Measurements from ENCODE around the gene LPIN3.

Gene LPIN3

GRCh38 chr20:41366546-41367392 is 26.1 kb downstream of the LPIN3 start, which contains the start of gene EMILIN3:
Gene EMILIN3, minus strand, starts transcription at chr20:41366818. Its CDS starts 184 bp downstream, at chr20:41366634.
- H2BK5ac ChIP-seq (ENCODE audit: low read depth, low read length, poor library complexity) = no peak within 1 kb of the TSS
- no peak within 1 kb of the TSS for H3K27ac ChIP-seq (ENCODE audit: low read depth, low read length)
- no peak within 1 kb of the TSS for H3K4ac ChIP-seq (ENCODE audit: low read depth, low read length)
- no peak within 1 kb of the TSS for H4K12ac ChIP-seq (ENCODE audit: low read depth, low read length)
- DNase-seq = peak in 1 of 2 donors; percentile 8
- H3K14ac ChIP-seq (ENCODE audit: low read length) = no peak within 1 kb of the TSS
- H2BK120ac ChIP-seq (ENCODE audit: insufficient read depth, low read length, poor library complexity) = no peak within 1 kb of the TSS
- H3K79me2 ChIP-seq (ENCODE audit: control insufficient read depth, insufficient read depth, low read length, poor library complexity) = no peaks in the 10 kb centered on the region
- peak within 1 kb of the TSS; percentile 75 for H3K4me2 ChIP-seq (ENCODE audit: low read length)
- H3K27me3 ChIP-seq (ENCODE audit: insufficient read depth, low read length) = peaks cover 33% of the 10 kb centered on the region
- peak within 1 kb of the TSS; percentile 14 for H4K91ac ChIP-seq (ENCODE audit: low read depth, low read length)
- H3K9me3 ChIP-seq (ENCODE audit: insufficient read depth, low read depth, low read length) = peaks cover 10% of the 10 kb centered on the region
- H3K18ac ChIP-seq (ENCODE audit: low read length) = no peak within 1 kb of the TSS
- no peaks in the 10 kb centered on the region for H3K79me1 ChIP-seq (ENCODE audit: low read length)
- H2BK12ac ChIP-seq (ENCODE audit: low read length) = no peak within 1 kb of the TSS
- no peak within 1 kb of the TSS for H4K8ac ChIP-seq (ENCODE audit: low read depth, low read length)
- peaks cover 0 to 7% of the 10 kb centered on the region in 2 experiments for H3K4me1 ChIP-seq (ENCODE audit: control insufficient read depth in 1 of 2, insufficient read depth in 2 of 2, low read length in 2 of 2)
- peak within 1 kb of the TSS; percentile 39 for H2AFZ ChIP-seq (ENCODE audit: insufficient read depth, low read length, poor library complexity)
- no peaks in the 10 kb centered on the region for H3K36me3 ChIP-seq (ENCODE audit: control insufficient read depth in 1 of 2, insufficient read depth in 2 of 2, low read length in 2 of 2)
- H3K4me3 ChIP-seq (ENCODE audit: low read depth, low read length) = peak within 1 kb of the TSS; percentile 57
- H3K9ac ChIP-seq (ENCODE audit: low read length) = no peak within 1 kb of the TSS
- no peak within 1 kb of the TSS for H2AK5ac ChIP-seq (ENCODE audit: low read length)
- H3K23ac ChIP-seq (ENCODE audit: low read length) = no peak within 1 kb of the TSS
- WGBS (ENCODE audit: extremely low coverage, insufficient coverage, insufficient read length) = no CpG with 5 or more reads among the region's 93 CpGs

- H3K27me3 ChIP-seq (ENCODE audit: insufficient read depth, low read length) = peaks cover 33% of the 10 kb centered on the region
- H3K4me1 ChIP-seq (ENCODE audit: control insufficient read depth in 1 of 2, insufficient read depth in 2 of 2, low read length in 2 of 2) = peaks cover 0 to 7% of the 10 kb centered on the region in 2 experiments
- H4K8ac ChIP-seq (ENCODE audit: low read depth, low read length) = no peak overlapping the region
- H3K14ac ChIP-seq (ENCODE audit: low read length) = no peak overlapping the region
- H2AFZ ChIP-seq (ENCODE audit: insufficient read depth, low read length, poor library complexity) = no peak overlapping the region
- no peak overlapping the region for H3K4me2 ChIP-seq (ENCODE audit: low read length)
- no peak overlapping the region for H3K18ac ChIP-seq (ENCODE audit: low read length)
- no peak overlapping the region for H2BK120ac ChIP-seq (ENCODE audit: insufficient read depth, low read length, poor library complexity)
- H3K9ac ChIP-seq (ENCODE audit: low read length) = no peak overlapping the region
- H3K23ac ChIP-seq (ENCODE audit: low read length) = no peak overlapping the region
- no peak overlapping the region for H4K12ac ChIP-seq (ENCODE audit: low read depth, low read length)
- H3K36me3 ChIP-seq (ENCODE audit: control insufficient read depth in 1 of 2, insufficient read depth in 2 of 2, low read length in 2 of 2) = no peaks in the 10 kb centered on the region
- no peak for DNase-seq
- no peak overlapping the region for H4K91ac ChIP-seq (ENCODE audit: low read depth, low read length)
- no peak overlapping the region for H2BK12ac ChIP-seq (ENCODE audit: low read length)
- H3K27ac ChIP-seq (ENCODE audit: low read depth, low read length) = no peak overlapping the region
- WGBS (ENCODE audit: extremely low coverage, insufficient coverage, insufficient read length) = no CpG with 5 or more reads among the region's 13 CpGs
- no peaks in the 10 kb centered on the region for H3K79me1 ChIP-seq (ENCODE audit: low read length)
- no peak overlapping the region for H3K4ac ChIP-seq (ENCODE audit: low read depth, low read length)
- H3K79me2 ChIP-seq (ENCODE audit: control insufficient read depth, insufficient read depth, low read length, poor library complexity) = no peaks in the 10 kb centered on the region
- H2BK5ac ChIP-seq (ENCODE audit: low read depth, low read length, poor library complexity) = no peak overlapping the region
- no peak overlapping the region for H2AK5ac ChIP-seq (ENCODE audit: low read length)
- H3K4me3 ChIP-seq (ENCODE audit: low read depth, low read length) = no peak overlapping the region
- H3K9me3 ChIP-seq (ENCODE audit: insufficient read depth, low read depth, low read length) = peaks cover 14% of the 10 kb centered on the region
Measured at GRCh38 chr20:41367393-41367695, 26.7 kb downstream of the LPIN3 start.

GRCh38 chr20:41367956-41368355 is 27.3 kb downstream of the LPIN3 start:
- Histone ChIP-seq H3K9ac (ENCODE audit: low read length) (no peak overlapping the region), H2BK5ac (ENCODE audit: low read depth, low read length, poor library complexity) (no peak overlapping the region), H2BK120ac (ENCODE audit: insufficient read depth, low read length, poor library complexity) (no peak overlapping the region), H3K27me3 (ENCODE audit: insufficient read depth, low read length) (peaks cover 33% of the 10 kb centered on the region), H3K4me2 (ENCODE audit: low read length) (no peak overlapping the region), H3K23ac (ENCODE audit: low read length) (no peak overlapping the region), H3K18ac (ENCODE audit: low read length) (no peak overlapping the region), H3K9me3 (ENCODE audit: insufficient read depth, low read depth, low read length) (peaks cover 15% of the 10 kb centered on the region), H3K4me3 (ENCODE audit: low read depth, low read length) (no peak overlapping the region), H3K36me3 (ENCODE audit: control insufficient read depth in 1 of 2, insufficient read depth in 2 of 2, low read length in 2 of 2) (no peaks in the 10 kb centered on the region), H2BK12ac (ENCODE audit: low read length) (no peak overlapping the region), H4K91ac (ENCODE audit: low read depth, low read length) (no peak overlapping the region), H2AK5ac (ENCODE audit: low read length) (no peak overlapping the region), H3K4me1 (ENCODE audit: control insufficient read depth in 1 of 2, insufficient read depth in 2 of 2, low read length in 2 of 2) (peaks cover 0 to 7% of the 10 kb centered on the region in 2 experiments), H3K14ac (ENCODE audit: low read length) (no peak overlapping the region), H4K8ac (ENCODE audit: low read depth, low read length) (no peak overlapping the region), H3K79me2 (ENCODE audit: control insufficient read depth, insufficient read depth, low read length, poor library complexity) (no peaks in the 10 kb centered on the region), H4K12ac (ENCODE audit: low read depth, low read length) (no peak overlapping the region), H2AFZ (ENCODE audit: insufficient read depth, low read length, poor library complexity) (no peak overlapping the region), H3K27ac (ENCODE audit: low read depth, low read length) (no peak overlapping the region), H3K4ac (ENCODE audit: low read depth, low read length) (no peak overlapping the region), H3K79me1 (ENCODE audit: low read length) (no peaks in the 10 kb centered on the region)
- no CpG with 5 or more reads among the region's 3 CpGs for WGBS (ENCODE audit: extremely low coverage, insufficient coverage, insufficient read length)
- DNase-seq = no peak

GRCh38 chr20:41369673-41370072 is 29.1 kb downstream of the LPIN3 start:
- no CpG with 5 or more reads among the region's 2 CpGs for WGBS (ENCODE audit: extremely low coverage, insufficient coverage, insufficient read length)
- Histone ChIP-seq H4K8ac (ENCODE audit: low read depth, low read length) (no peak overlapping the region), H2AK5ac (ENCODE audit: low read length) (no peak overlapping the region)

More at GRCh38 chr20:41369673-41370072, 29.1 kb downstream of the LPIN3 start:
- Histone ChIP-seq H3K27ac (ENCODE audit: low read depth, low read length) (no peak overlapping the region), H3K18ac (ENCODE audit: low read length) (no peak overlapping the region), H3K79me1 (ENCODE audit: low read length) (no peaks in the 10 kb centered on the region), H3K79me2 (ENCODE audit: control insufficient read depth, insufficient read depth, low read length, poor library complexity) (no peaks in the 10 kb centered on the region), H3K36me3 (ENCODE audit: control insufficient read depth in 1 of 2, insufficient read depth in 2 of 2, low read length in 2 of 2) (no peaks in the 10 kb centered on the region), H4K91ac (ENCODE audit: low read depth, low read length) (no peak overlapping the region), H4K12ac (ENCODE audit: low read depth, low read length) (no peak overlapping the region), H3K4me2 (ENCODE audit: low read length) (no peak overlapping the region), H2BK120ac (ENCODE audit: insufficient read depth, low read length, poor library complexity) (no peak overlapping the region), H3K4me1 (ENCODE audit: control insufficient read depth in 1 of 2, insufficient read depth in 2 of 2, low read length in 2 of 2) (peaks cover 0 to 7% of the 10 kb centered on the region in 2 experiments), H3K14ac (ENCODE audit: low read length) (no peak overlapping the region), H2BK12ac (ENCODE audit: low read length) (no peak overlapping the region), H3K9ac (ENCODE audit: low read length) (no peak overlapping the region), H3K9me3 (ENCODE audit: insufficient read depth, low read depth, low read length) (peaks cover 17% of the 10 kb centered on the region), H3K27me3 (ENCODE audit: insufficient read depth, low read length) (peaks cover 29% of the 10 kb centered on the region), H3K23ac (ENCODE audit: low read length) (no peak overlapping the region), H2BK5ac (ENCODE audit: low read depth, low read length, poor library complexity) (no peak overlapping the region), H3K4ac (ENCODE audit: low read depth, low read length) (no peak overlapping the region), H2AFZ (ENCODE audit: insufficient read depth, low read length, poor library complexity) (no peak overlapping the region), H3K4me3 (ENCODE audit: low read depth, low read length) (no peak overlapping the region)
- no peak for DNase-seq

Measured in trophoblast cell (in vitro differentiated cells and primary cell).